Measurements from ENCODE around the gene WHRN. TPM values are rescaled to one million over a fixed set of nuclear protein-coding genes. Genes with fewer than 3 reads are reported as not detected.

Gene WHRN
- total RNA-seq, 1 donor from 2014 or later = 3.1 TPM

DNA sequence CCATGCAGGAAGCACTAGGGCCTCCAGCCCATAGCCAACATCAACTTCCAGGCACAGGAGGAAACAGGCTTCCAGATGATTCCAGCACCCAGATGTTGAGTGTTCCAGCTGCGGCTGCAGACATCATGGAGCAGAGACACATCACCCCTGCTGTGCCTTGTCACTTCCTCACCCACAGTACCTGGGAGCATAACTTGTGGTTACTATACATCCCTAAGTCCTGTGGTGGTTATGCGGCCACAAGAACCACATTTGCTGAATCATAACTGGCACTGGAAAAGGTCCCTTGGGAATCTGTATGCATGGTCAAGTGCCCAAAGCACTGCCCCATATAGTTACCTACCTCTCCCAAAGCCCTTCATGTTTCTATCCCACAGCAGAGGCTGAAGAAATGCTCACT, 56.6 kb downstream of the WHRN start:
- TF ChIP-seq CTCF (IDR thresholded peaks at IDR 0.05) = no peak
- H3K9me3 ChIP-seq = no peaks in the 10 kb centered on the region
- DNase-seq (peak; percentile 38), ATAC-seq (no peak)
- no peak overlapping the region for H3K27ac ChIP-seq
- no peak overlapping the region for H3K4me3 ChIP-seq
- H3K4me1 ChIP-seq = no peaks in the 10 kb centered on the region
- intact Hi-C loops (cut with DNase I) = no loop called here
- no peaks in the 10 kb centered on the region for H3K36me3 ChIP-seq
- no peaks in the 10 kb centered on the region for H3K27me3 ChIP-seq

GRCh38 chr9:114446672-114447450, 58.4 kb downstream of the WHRN start:
- Histone ChIP-seq H3K27me3 (no peaks in the 10 kb centered on the region), H3K4me3 (no peak overlapping the region), H3K4me1 (no peaks in the 10 kb centered on the region), H3K9me3 (no peaks in the 10 kb centered on the region), H3K27ac (no peak overlapping the region), H3K36me3 (no peaks in the 10 kb centered on the region)
- DNase-seq (peak; percentile 23), ATAC-seq (no peak)
- intact Hi-C loops (cut with DNase I) = no loop called here
- no peak for TF ChIP-seq CTCF (IDR thresholded peaks at IDR 0.05)

DNA sequence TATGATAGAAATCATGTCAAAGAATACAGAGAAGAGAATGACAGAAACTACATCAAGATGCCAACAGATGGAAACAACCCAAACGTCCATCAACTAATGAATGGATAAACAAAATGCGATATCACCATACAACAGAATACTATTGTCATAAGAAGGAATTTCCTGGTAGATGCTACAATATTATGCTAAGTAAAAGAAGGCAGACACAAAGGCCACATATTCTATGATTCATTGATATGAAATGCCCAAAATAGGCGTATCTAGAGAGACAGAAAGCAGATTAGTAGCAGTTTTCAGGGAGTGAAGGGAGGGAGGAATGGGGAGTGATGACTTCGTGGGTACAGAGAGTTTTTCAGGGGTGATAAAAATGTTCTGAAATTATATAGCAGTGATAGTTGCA, 59.2 kb downstream of the WHRN start:
- no peaks in the 10 kb centered on the region for H3K27me3 ChIP-seq
- no peak overlapping the region for H3K27ac ChIP-seq
- no peaks in the 10 kb centered on the region for H3K36me3 ChIP-seq
- H3K9me3 ChIP-seq = no peaks in the 10 kb centered on the region
- H3K4me1 ChIP-seq = no peaks in the 10 kb centered on the region
- ATAC-seq (no peak), DNase-seq (no peak)
- no peak for TF ChIP-seq CTCF (IDR thresholded peaks at IDR 0.05)
- no peak overlapping the region for H3K4me3 ChIP-seq
- intact Hi-C loops (cut with DNase I) = no loop called here

GRCh38 chr9:114445616-114446015, 59.7 kb downstream of the WHRN start:
- Histone ChIP-seq H3K36me3 (no peaks in the 10 kb centered on the region), H3K4me3 (no peak overlapping the region), H3K9me3 (no peaks in the 10 kb centered on the region), H3K27me3 (no peaks in the 10 kb centered on the region), H3K4me1 (no peaks in the 10 kb centered on the region), H3K27ac (no peak overlapping the region)
- no peak for DNase-seq
- no peak for TF ChIP-seq CTCF (IDR thresholded peaks at IDR 0.05)
- no peak for ATAC-seq
- intact Hi-C loops (cut with DNase I) = no loop called here

- ATAC-seq = no peak
- DNase-seq = no peak
- no peaks in the 10 kb centered on the region for H3K36me3 ChIP-seq
- H3K9me3 ChIP-seq = no peaks in the 10 kb centered on the region
- no peak overlapping the region for H3K4me3 ChIP-seq
- H3K27me3 ChIP-seq = no peaks in the 10 kb centered on the region
- intact Hi-C loops (cut with DNase I) = no loop called here
- H3K27ac ChIP-seq = no peak overlapping the region
- H3K4me1 ChIP-seq = no peaks in the 10 kb centered on the region
- no peak for TF ChIP-seq CTCF (IDR thresholded peaks at IDR 0.05)
Measured at GRCh38 chr9:114442022-114442421, 63.3 kb downstream of the WHRN start.
